ENCODE results near the gene MN1.
"Not testable (repeated sequence)": the region's sequence is repeated elsewhere in the genome, so short reads cannot be mapped to it uniquely, and the experiment has no call there.

MN1 gene

DNA sequence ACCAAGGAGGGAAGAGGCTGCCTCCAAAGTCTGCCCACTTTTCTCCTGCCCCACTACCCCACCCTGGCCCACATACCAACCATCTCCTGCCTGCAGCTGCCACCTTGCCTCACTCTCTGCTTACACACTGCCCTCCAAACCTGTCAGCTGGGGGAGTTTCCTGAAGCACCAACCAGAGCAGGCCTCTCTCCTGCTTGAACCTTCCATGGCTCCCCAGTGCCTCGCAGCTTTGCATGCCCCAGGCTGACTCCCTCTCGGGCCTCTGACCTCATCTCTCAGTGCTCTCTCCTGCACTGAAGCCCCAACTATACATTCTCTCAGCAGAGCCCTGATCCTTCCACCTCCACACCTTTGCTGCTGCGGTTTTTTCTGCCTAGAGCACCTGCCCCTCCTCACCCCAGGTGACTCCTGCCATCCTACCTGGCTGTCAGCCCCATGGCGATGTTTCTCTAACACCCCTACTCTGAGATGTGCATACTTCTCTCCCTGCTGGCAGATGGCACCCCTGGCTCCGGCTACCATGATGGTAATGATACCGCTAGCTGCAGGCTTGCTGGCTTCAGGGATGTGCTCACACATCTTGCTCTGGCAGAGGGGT is 43.5 kb downstream of the MN1 start:
- no peak for DNase-seq (ENCODE audit: low read depth)

DNA sequence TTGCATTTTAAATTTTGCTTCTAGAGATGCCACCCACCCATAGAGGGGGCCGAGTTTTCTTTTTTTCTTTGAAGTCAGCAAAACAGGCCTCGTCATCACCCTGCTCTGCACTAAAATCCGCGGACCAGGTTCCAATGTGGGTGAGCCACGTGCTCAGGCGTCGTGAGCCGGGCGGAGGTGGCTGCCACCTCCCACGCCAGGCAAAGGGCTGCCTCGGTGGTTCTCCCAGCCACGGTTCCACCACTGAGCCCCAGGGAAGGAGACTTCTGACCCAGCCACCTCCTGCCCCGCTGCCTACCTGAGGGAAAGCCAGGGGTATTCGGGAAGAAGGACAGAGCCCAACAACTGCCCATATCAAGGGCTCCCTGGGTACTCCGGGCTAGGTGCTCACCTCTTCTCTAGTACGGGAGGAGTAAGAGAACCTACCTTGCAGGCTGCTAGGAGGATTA is 45.3 kb downstream of the MN1 start:
- DNase-seq (ENCODE audit: low read depth) = no peak

DNA sequence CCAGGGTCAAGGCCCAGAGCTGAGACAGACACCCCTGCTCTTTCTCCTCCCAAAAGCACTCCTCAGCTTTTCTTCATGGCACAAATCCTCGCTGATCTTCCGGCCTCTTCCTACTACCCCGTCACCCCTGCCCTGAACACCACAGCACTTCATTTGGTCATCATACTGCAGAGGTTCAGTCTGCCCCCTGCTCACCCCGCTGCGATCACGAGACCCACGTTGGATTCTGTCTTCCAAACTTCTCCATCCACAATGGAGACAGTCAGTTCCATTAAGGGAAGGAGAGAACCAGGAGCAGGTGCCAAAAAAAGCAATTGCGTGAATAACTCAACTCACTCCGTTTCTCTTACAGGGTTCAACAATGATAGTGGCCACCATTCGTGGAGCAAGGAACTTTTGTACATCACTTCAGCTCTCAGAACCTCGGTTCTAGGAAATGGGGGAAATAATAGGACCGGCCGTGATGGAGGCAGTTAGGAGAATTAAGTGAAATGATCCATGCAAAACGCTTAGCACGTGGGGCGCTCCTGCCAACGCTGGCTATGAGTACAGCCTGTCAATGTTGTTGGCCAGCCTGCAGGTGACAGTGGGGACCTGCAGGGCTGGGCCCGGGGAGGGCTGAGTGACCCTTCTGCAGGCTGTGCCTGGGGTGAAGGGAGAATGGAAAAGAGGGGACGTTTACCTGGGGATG is 45.9 kb downstream of the MN1 start:
- no peak for DNase-seq (ENCODE audit: low read depth)

DNA sequence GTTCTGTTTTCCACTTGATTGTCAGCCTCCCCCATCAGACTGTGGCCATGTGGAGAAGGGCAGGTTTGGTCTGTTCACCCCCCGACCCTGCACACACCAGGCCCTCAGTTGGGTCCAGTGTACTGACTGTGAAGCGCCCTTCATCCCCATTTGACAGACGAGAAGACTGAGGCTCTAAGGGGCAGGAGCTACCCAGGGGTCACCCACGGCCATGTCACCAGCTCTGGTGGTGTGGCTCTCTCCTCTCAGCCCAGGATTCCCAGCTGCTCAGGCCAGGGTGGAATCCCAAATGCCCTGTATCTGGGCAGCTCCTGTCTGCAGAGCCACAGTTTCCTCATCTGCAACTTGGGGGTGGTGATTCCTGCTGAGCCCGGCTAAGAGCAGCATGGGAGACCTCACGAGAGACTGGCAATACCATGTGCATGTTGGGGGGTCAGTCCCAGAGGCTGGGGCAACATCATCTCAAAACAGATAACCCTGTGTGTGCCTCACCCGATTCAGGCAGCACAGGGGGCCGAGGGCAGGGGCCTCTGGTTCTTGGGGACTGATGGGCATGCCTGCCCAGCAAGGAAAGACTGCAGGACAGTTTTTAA is 46.6 kb downstream of the MN1 start:
- no peak for DNase-seq (ENCODE audit: low read depth)

DNA sequence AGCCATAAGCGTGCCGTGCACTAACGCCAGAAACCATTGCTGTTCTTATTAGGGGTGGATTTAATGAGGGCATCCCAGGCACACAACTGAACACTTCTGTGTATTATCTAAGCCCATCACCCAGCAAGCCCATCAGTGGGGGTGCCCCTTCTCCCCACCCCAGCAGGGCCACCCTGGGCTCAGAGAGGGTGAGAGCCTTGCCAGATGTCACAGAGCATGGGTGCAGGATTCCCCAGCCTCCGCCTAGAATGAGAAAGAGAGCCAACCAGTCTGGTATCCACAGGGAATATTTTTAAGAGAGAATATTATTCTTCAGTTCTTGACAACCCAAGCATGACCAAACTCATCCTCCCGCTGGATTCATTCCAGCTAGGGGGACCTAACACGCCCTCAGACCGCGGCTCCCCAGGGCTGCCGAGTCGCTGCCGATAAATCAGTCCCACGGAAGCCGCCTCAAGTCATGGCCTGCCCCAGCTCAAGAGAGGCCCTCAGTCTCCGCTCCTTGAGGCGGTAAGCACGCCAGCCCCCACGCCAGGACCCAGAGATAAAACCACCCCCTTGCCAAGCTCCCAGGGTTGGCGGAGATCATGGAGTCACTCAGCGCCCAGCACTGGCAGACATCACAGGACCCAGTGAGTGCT is 47.2 kb downstream of the MN1 start:
- no peak for DNase-seq (ENCODE audit: low read depth)

DNA sequence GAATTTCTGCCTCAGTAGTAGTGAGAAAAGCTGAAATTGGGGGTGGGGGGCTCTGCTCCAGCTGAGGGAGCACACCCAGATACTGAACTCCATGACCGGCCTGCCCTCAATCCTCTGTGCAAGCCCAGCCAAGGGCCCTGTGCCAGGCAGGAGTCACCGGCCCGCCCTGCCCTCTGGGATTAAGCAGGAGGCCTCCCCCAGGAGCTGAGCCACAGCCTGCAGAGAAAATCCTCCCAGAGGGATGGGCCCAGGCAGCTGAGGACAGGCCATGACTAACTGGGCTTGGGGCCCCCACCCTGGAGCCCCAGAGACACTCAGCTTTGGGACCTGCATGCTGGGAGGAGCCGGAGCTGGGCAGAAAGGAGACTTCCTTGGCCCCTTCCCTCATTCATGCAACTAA is 48.8 kb downstream of the MN1 start:
- no peak for DNase-seq (ENCODE audit: low read depth)

DNA sequence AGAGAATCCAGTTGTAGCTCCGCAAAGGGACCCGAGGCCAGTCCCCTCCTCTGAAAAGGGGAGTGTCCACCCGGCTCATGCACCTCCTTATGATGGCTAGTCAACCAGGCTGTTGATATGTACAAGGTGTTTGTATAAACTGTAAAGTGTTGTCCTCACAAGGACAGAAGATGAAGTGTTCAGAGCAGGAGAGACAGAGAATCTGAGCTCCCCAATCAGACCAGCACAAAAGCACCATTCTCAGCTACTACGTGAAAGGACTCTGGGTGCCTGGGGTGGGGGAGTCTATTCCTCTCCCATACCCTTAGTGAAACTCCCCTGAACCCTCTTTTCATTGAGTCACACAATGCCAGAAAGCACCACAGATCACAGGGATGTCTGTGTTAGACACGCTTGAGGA is 49.4 kb downstream of the MN1 start:
- DNase-seq (ENCODE audit: low read depth) = no peak

DNA sequence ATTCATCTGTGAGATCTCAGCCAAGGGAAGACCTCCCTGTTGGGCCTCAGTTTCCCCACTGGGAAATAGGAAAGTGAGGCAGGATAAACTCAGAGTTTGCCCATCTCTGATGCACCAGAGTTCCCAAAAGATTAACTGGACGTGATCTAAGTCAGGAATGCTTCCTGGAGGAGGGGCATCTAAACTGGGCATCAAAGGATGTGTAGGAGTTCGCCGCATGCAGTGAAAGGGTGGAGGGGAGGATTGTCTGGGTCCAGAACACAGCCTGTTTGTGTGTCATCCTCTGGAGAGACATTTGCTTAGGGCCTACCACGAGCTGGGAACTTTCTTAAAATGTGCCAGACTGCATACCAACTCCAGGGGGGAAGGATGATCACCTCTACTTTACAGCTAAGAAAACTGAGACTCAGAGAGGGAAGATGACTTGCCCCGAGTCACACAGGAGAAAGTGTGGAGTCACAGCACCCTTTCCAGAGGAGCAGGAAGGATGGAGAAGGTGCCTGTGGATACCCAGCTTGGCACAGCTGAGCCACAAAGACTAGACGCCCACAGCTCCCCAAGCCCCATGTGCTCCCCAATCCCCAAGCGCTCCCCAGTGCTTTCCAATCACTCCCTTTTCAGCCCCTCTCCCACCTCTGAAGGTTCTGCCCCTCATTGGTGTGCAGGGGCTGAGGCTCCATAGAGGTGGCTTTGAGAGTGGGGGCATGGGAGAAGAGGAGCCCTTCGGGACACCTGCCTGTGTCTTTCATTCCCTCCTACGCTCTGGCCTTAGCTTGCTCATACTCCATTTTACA is 50.1 kb downstream of the MN1 start:
- DNase-seq (ENCODE audit: low read depth) = no peak

DNA sequence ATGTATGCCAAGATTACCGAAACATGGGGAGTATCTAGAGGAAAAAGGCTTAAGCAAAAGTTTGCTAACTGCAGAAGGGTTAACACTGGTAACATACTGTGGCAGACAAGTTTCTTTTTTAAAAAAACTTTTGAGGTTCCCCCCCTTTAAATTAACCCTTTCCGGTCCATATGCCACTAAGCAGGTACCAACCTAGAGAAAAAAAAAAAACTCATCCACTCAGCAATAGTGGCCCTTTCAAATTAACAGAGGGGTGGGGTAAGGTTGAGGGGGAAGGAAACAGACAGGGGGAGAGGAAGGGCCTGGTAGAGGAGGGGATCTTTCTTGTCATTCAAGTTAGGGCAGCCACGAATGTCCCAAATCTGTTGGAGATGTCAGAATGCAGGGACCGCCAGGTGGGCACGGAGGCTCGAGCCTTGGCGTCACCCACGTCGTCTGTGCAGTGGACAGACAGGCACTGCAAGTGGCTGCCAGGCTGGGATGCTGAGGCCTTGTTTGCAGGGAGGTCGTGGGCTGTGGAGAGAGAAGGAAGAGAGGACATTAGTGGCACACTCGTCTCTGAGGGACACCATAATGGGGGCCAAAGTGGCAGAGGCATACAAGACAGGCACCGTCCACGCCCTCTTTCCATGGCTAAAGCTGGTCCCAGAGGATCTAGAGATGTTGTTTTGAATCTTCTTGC is 50.8 kb downstream of the MN1 start:
- no peak for DNase-seq (ENCODE audit: low read depth)

DNA sequence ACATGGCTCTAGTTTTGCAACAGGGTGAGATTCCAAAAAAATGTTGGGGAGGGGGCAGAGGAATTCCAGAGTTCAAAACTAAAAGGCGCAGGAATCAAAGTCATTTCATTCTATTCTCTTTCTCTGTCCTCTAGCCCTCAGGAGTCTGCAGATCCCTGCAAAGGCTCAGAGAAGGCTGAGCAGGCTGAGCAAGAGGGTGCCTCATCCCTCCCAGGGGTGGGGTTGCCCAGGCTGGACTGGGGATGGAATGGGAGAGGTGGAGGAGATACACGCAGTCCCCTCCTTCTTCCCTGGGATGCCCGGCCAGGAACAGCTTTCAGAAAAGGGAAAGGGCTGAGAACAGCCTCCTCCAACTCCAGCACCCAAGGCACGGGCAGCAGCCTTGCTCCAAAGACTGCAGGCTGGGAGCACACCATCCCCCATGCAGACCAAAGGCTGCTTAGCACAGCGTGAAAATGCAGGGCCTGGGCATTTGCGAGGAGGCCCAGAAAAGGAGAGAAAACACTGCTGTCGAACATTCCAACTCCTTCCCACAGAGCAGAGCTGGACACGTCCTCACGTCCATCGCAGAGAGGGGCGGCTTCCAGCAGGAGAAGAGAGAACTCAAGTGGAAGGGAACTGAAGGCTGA is 51.8 kb downstream of the MN1 start:
- no peak for DNase-seq (ENCODE audit: low read depth)

DNA sequence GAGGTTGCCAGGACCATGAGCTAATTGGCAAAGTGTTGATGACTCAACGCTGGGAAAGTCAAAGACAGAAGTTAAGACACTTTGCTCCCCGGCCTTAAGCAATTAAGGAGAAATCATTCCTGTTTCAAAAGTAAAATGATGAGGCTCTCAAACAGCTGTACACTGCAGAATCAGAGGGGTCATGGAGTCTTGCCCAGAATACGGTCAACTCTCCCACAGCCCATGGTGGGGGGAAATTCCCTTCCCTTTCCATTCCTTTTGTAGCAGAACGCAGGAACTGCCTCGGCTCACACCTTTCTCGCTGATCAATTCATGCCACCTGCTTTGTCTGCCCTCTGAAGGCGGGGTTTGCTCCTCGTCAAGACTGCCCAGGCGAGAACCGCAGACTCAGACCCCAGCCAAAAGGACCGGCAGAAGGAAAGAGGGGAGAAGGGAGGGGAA is 52.8 kb downstream of the MN1 start:
- peak; percentile 10 for DNase-seq (ENCODE audit: low read depth)

DNA sequence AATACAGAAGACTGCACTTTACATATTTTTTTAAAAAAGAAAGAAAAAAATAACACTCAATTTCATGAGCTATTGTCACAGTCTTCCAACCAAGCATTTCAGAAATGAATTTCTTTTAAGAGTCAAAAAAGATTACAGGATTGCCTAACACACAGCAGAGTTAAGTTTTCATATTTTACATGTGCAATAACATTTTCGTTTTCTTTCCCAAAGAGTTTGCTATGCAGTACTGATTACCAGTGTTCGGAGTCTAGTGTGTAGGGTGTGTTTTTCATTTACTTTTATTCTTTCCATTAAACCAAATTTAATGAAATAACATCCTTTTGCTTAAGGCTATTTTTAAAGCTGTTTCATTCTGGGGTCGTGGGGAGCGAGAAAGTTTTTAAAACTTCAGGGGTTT is 53.2 kb downstream of the MN1 start:
- DNase-seq (ENCODE audit: low read depth) = peak; percentile 2

DNA sequence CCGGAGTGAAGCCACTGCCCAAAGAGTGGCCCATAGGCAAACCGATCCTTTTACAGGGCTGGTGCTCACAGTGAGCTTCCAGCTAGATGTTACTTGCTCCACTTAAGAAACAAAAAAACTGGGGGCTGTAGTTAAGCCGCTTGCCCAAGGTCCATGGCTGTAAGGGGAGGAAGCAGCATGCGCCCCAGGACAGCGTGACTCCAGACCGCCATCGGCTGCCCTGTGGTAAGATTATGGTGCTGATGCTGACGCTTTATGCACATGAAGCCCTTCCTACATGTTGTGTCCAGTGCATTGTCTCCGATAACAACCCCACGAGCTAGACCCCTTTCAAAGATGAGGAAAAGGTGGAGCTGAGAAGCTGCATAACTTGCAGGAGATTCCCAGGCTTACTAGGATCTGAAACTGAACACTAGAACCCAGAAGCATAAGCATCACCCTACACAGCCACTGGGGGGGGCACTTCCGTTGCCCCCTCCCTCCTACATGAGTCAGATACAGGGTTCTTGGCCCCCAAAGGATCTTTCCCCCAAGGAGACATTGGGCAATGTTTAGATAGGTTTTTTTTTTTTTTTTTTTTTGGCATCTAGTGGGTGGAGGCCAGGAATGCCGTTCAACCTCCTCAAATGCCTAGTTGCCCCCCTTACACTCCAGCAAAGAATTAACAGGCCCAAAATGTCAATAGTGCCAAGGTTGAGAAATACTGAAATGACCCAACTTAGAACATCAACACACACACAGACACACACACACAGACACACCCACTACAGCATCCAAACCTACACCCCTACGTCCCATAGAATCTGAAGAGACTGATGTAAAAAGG is 53.9 kb downstream of the MN1 start:
- DNase-seq (ENCODE audit: low read depth) = no peak

DNA sequence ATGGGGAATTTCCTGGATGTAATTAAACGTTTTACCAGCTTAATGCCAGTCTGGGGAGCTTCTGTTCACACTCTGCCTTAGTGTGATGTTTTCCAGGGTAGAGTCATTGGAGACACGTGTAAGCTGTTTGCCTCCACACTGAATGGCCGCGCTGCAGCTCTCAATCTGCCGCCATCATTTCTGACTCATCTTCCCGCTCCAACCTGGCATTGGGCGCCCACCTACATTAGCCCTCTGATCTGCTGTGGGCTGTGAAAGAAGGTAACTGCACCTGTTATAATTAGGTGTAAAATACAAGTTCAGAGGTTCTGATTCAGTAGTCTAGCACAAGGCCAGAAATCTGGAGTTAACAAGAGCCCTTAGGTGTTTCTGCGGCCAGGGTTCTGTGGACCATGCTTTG is 54.6 kb downstream of the MN1 start:
- no peak for DNase-seq (ENCODE audit: low read depth)

DNA sequence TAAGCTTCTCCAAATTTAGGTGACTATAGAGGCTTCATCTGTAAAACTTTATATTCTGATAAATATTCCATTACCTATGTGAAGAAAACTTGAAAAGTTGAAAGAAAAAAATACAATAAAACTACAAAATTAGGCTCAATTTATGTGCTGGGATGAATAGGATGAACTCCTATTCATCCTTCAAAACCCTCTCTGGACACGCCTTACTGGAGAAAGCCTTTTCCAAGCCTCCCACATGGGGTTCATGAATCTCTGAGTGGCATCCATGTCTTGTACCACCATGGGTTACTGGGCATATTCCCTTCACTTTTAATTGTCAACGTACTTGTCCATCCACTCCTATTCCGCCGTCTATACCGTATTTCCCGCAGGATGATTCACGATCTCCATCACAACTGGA is 55.7 kb downstream of the MN1 start:
- no peak for DNase-seq (ENCODE audit: low read depth)

DNA sequence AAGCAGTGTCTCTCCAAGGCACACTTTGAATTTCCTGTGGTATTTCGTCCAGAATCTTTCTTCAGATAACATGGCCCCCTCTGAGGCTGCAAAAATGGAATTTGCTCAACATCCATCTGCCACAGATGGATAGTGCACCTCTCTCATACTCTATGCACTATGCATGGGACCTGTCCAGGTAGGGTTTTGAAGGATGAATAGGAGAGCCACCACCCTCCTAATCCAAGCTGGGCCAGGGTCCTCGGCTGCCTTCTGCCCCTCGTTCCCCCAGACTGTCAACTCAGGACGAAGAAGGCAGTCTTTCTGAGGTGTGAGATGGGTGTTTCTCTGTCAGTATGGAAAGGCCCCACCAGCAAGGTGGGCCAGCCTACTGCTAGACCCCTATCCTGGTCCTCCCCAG is 56.4 kb downstream of the MN1 start:
- DNase-seq (ENCODE audit: low read depth) = no peak

DNA sequence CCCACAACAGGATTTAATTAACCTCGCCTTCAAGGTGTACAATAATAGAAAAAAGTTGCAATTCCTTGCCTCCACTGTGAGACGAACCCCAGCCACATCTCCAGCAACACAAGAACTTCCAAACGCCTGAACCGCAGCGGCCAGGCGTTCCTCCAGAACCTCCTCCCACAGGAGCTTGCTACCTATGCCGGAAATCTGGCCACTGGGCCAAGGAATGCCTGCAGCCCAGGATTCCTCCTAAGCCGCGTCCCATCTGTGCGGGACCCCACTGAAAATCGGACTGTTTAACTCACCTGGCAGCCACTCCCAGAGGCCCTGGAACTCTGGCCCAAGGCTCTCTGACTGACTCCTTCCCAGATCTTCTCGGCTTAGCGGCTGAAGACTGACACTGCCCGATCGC is 57.5 kb downstream of the MN1 start:
- DNase-seq (ENCODE audit: low read depth) = not testable (repeated sequence)

DNA sequence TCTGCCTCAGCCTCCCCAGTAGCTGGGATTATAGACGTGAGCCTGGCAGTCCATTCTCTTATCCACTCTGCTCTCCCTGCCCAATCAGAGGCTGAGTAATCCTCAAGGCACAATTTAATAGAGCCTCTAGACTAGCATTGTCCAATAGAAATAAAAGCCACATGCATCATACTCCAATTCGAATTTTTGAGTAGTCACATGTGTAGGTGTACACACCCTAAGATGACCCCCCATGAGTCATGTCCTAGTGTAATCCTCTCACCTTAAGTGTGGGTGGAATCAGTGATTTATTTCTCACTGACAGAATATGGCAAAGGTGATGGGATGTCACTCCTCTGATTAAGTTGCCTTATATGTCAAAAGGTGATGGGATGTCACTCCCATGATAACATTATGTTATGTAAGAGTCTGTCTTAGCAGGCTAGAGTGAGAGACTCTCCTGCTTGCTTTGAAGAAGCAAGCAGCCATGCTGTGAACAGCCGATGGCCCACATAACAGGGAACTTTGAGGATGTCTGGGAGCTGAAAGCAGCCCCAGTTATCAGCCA is 61.3 kb downstream of the MN1 start:
- DNase-seq (ENCODE audit: low read depth) = no peak

DNA sequence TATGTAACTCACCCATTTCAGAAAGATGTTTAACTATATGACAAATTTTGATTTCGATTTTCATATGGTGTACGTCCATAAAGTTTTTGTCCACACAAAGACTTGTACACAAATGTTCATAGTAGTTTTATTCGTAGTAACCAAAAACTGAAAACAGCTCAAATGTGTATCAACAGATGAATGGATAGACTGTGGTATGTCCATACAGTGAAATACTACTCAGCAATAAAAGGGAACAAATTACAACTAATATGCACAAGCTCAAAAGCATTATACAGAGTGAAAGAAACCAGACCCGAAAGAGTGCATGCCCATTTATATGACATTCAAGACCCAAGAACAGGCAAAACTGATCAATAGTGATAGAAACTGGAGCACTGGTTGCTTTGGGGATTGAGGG is 64.0 kb downstream of the MN1 start:
- DNase-seq (ENCODE audit: low read depth) = no peak

DNA sequence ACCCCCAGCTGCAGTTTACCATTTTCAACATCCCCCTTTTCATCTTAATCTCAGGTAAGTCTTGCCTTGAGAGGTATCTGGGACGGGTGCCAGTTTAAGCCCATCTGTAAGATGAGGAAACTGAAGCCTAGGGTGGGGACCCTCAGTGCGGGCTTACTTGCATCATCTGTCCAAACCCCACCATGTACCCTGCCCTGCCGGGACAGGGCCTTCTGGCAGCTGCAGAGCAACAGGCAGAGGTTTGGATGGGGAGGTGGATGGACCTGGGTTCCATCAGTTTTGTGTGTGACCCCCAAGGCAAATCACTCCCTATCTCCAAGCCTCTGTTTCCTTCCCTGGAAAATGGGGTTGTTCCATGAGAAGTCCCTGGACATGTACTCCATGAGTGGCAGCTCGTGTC is 67.5 kb downstream of the MN1 start:
- DNase-seq (ENCODE audit: low read depth) = no peak

All from HS-5 (cell line).